ENCODE results near the gene PRSS12. TPM values are rescaled to one million over a fixed set of nuclear protein-coding genes. Genes with fewer than 3 reads are reported as not detected.

PRSS12 gene
- total RNA-seq, 1 experiment from 2014 or later = 0.25 TPM

GRCh38 chr4:118281611-118282442, 71.0 kb downstream of the PRSS12 start:
- Mint-ChIP-seq H3K9me3 (ENCODE audit: unreplicated experiment) (no peaks in the 10 kb centered on the region), H3K4me3 (ENCODE audit: unreplicated experiment) (peak overlapping the region; percentile 16), H3K27ac (ENCODE audit: unreplicated experiment) (no peak overlapping the region), H3K4me1 (ENCODE audit: low read depth, unreplicated experiment) (no peaks in the 10 kb centered on the region), H3K27me3 (ENCODE audit: insufficient read depth, unreplicated experiment) (no peaks in the 10 kb centered on the region), H3K36me3 (ENCODE audit: insufficient read depth, unreplicated experiment) (peaks cover 49% of the 10 kb centered on the region)
- Histone ChIP-seq H3K4me1 (peaks cover 22% of the 10 kb centered on the region), H3K9me3 (no peaks in the 10 kb centered on the region), H3K36me3 (ENCODE audit: control insufficient read depth, insufficient read depth, low read length) (peaks cover 3% of the 10 kb centered on the region; the same call in 1 of the 2 replicates), H3K27me3 (replicated peaks; ENCODE audit: control insufficient read depth, insufficient read depth, low read length) (no peaks in the 10 kb centered on the region), H3K4me3 (ENCODE audit: low read depth, low read length) (no peak overlapping the region)
- DNase-seq = no peak
- CTCF ChIA-PET = no interaction called here
- no peak for TF ChIP-seq CTCF (IDR thresholded peaks at IDR 0.05; ENCODE audit: insufficient read depth in 1 of 2, low read depth in 1 of 2, low read length in 1 of 2, severe bottlenecking in 1 of 2, unreplicated experiment in 1 of 2)
- BruUV-seq (replicated peaks) = no TSS peak
- POLR2A ChIA-PET = no interaction called here
- intact Hi-C loops (cut with micrococcal nuclease; ENCODE audit: unreplicated experiment) = loop anchor here (1.0 to 5.0 kb wide), 2 partner anchors 71 to 400 kb away; partner anchors contain the start of gene PRSS12

- Mint-ChIP-seq H3K9me3 (ENCODE audit: unreplicated experiment) (no peaks in the 10 kb centered on the region), H3K4me3 (ENCODE audit: unreplicated experiment) (peak overlapping the region; percentile 96), H3K27ac (ENCODE audit: unreplicated experiment) (peak overlapping the region; percentile 36), H3K4me1 (ENCODE audit: low read depth, unreplicated experiment) (peaks cover 4% of the 10 kb centered on the region), H3K27me3 (ENCODE audit: insufficient read depth, unreplicated experiment) (no peaks in the 10 kb centered on the region), H3K36me3 (ENCODE audit: insufficient read depth, unreplicated experiment) (peaks cover 49% of the 10 kb centered on the region)
- peak in 1 of 2 experiments; percentile 47 for DNase-seq
- Histone ChIP-seq H3K36me3 (ENCODE audit: control insufficient read depth, insufficient read depth, low read length) (peaks cover 3% of the 10 kb centered on the region; the same call in 1 of the 2 replicates), H3K9me3 (no peaks in the 10 kb centered on the region), H3K27me3 (replicated peaks; ENCODE audit: control insufficient read depth, insufficient read depth, low read length) (no peaks in the 10 kb centered on the region), H3K4me1 (peaks cover 34% of the 10 kb centered on the region), H3K4me3 (ENCODE audit: low read depth, low read length) (no peak overlapping the region; the same call in 1 of the 2 replicates)
- BruUV-seq (replicated peaks) = no TSS peak
- ChIA-PET POLR2A (no interaction called here), CTCF (no interaction called here)
- intact Hi-C loops (cut with micrococcal nuclease; ENCODE audit: unreplicated experiment) = loop anchor here (1.0 to 5.0 kb wide), 2 partner anchors 73 to 402 kb away; partner anchors contain the start of gene PRSS12
- peak; percentile 27 to 46 for TF ChIP-seq CTCF (IDR thresholded peaks at IDR 0.05; ENCODE audit: insufficient read depth in 1 of 2, low read depth in 1 of 2, low read length in 1 of 2, severe bottlenecking in 1 of 2, unreplicated experiment in 1 of 2)
These were observed 72.1 kb downstream of the PRSS12 start for GRCh38 chr4:118280501-118281218.

GRCh38 chr4:118279920-118280432, 72.8 kb downstream of the PRSS12 start:
- ChIA-PET CTCF (no interaction called here), POLR2A (no interaction called here)
- Histone ChIP-seq H3K9me3 (no peaks in the 10 kb centered on the region), H3K36me3 (ENCODE audit: control insufficient read depth, insufficient read depth, low read length) (peaks cover 3% of the 10 kb centered on the region; the same call in 1 of the 2 replicates), H3K4me1 (peaks cover 34% of the 10 kb centered on the region), H3K27me3 (replicated peaks; ENCODE audit: control insufficient read depth, insufficient read depth, low read length) (no peaks in the 10 kb centered on the region), H3K4me3 (ENCODE audit: low read depth, low read length) (peak overlapping the region; percentile 87)
- no peak for DNase-seq
- H3K27me3 Mint-ChIP-seq (ENCODE audit: insufficient read depth, unreplicated experiment) = no peaks in the 10 kb centered on the region
- no TSS peak for BruUV-seq (replicated peaks)
- no peaks in the 10 kb centered on the region for H3K9me3 Mint-ChIP-seq (ENCODE audit: unreplicated experiment)
- H3K4me1 Mint-ChIP-seq (ENCODE audit: low read depth, unreplicated experiment) = peaks cover 5% of the 10 kb centered on the region
- TF ChIP-seq CTCF (IDR thresholded peaks at IDR 0.05; ENCODE audit: insufficient read depth in 1 of 2, low read depth in 1 of 2, low read length in 1 of 2, severe bottlenecking in 1 of 2, unreplicated experiment in 1 of 2) = no peak
- peaks cover 49% of the 10 kb centered on the region for H3K36me3 Mint-ChIP-seq (ENCODE audit: insufficient read depth, unreplicated experiment)
- H3K4me3 Mint-ChIP-seq (ENCODE audit: unreplicated experiment) = peak overlapping the region; percentile 96
- intact Hi-C loops (cut with micrococcal nuclease; ENCODE audit: unreplicated experiment) = loop anchor here (5.0 to 10.0 kb wide), 2 partner anchors 402 to 1145 kb away; no protein-coding TSS in a partner anchor
- H3K27ac Mint-ChIP-seq (ENCODE audit: unreplicated experiment) = no peak overlapping the region
